ENCODE data around the gene LBH.

GRCh38 chr2:30236591-30237238 is 5.4 kb downstream of the LBH start:
- no peak for TF ChIP-seq CTCF (conservative IDR thresholded peaks at IDR 0.05; ENCODE audit: low read depth in 2 of 2)
- TF ChIP-seq POLR2AphosphoS5 (IDR thresholded peaks at IDR 0.05; ENCODE audit: low read depth) = no peak
- no peak for TF ChIP-seq EZH2 (IDR thresholded peaks at IDR 0.05; ENCODE audit: low read depth, unreplicated experiment)
- no peak for TF ChIP-seq JUNB (IDR thresholded peaks at IDR 0.05; ENCODE audit: unreplicated experiment)
- no peak for TF ChIP-seq EZH2phosphoT487 (IDR thresholded peaks at IDR 0.05; ENCODE audit: unreplicated experiment)
- TF ChIP-seq REST (IDR thresholded peaks at IDR 0.05; ENCODE audit: unreplicated experiment) = no peak
- TF ChIP-seq, protein P1, sequence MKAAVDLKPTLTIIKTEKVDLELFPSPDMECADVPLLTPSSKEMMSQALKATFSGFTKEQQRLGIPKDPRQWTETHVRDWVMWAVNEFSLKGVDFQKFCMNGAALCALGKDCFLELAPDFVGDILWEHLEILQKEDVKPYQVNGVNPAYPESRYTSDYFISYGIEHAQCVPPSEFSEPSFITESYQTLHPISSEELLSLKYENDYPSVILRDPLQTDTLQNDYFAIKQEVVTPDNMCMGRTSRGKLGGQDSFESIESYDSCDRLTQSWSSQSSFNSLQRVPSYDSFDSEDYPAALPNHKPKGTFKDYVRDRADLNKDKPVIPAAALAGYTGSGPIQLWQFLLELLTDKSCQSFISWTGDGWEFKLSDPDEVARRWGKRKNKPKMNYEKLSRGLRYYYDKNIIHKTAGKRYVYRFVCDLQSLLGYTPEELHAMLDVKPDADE (IDR thresholded peaks at IDR 0.05) = no peak
- no peak for TF ChIP-seq NANOG (IDR thresholded peaks at IDR 0.05; ENCODE audit: borderline replicate concordance)
- TF ChIP-seq CREB1 (CRISPR knock-in tag; IDR thresholded peaks at IDR 0.05; ENCODE audit: low read depth) = no peak
- no peak for TF ChIP-seq ZNF331 (CRISPR knock-in tag; IDR thresholded peaks at IDR 0.05; ENCODE audit: low read depth)
- no peak for TF ChIP-seq STAT1 (IDR thresholded peaks at IDR 0.05; ENCODE audit: unreplicated experiment)
- no peak for TF ChIP-seq ZNF114 (CRISPR knock-in tag; IDR thresholded peaks at IDR 0.05)
- TF ChIP-seq, protein P2, sequence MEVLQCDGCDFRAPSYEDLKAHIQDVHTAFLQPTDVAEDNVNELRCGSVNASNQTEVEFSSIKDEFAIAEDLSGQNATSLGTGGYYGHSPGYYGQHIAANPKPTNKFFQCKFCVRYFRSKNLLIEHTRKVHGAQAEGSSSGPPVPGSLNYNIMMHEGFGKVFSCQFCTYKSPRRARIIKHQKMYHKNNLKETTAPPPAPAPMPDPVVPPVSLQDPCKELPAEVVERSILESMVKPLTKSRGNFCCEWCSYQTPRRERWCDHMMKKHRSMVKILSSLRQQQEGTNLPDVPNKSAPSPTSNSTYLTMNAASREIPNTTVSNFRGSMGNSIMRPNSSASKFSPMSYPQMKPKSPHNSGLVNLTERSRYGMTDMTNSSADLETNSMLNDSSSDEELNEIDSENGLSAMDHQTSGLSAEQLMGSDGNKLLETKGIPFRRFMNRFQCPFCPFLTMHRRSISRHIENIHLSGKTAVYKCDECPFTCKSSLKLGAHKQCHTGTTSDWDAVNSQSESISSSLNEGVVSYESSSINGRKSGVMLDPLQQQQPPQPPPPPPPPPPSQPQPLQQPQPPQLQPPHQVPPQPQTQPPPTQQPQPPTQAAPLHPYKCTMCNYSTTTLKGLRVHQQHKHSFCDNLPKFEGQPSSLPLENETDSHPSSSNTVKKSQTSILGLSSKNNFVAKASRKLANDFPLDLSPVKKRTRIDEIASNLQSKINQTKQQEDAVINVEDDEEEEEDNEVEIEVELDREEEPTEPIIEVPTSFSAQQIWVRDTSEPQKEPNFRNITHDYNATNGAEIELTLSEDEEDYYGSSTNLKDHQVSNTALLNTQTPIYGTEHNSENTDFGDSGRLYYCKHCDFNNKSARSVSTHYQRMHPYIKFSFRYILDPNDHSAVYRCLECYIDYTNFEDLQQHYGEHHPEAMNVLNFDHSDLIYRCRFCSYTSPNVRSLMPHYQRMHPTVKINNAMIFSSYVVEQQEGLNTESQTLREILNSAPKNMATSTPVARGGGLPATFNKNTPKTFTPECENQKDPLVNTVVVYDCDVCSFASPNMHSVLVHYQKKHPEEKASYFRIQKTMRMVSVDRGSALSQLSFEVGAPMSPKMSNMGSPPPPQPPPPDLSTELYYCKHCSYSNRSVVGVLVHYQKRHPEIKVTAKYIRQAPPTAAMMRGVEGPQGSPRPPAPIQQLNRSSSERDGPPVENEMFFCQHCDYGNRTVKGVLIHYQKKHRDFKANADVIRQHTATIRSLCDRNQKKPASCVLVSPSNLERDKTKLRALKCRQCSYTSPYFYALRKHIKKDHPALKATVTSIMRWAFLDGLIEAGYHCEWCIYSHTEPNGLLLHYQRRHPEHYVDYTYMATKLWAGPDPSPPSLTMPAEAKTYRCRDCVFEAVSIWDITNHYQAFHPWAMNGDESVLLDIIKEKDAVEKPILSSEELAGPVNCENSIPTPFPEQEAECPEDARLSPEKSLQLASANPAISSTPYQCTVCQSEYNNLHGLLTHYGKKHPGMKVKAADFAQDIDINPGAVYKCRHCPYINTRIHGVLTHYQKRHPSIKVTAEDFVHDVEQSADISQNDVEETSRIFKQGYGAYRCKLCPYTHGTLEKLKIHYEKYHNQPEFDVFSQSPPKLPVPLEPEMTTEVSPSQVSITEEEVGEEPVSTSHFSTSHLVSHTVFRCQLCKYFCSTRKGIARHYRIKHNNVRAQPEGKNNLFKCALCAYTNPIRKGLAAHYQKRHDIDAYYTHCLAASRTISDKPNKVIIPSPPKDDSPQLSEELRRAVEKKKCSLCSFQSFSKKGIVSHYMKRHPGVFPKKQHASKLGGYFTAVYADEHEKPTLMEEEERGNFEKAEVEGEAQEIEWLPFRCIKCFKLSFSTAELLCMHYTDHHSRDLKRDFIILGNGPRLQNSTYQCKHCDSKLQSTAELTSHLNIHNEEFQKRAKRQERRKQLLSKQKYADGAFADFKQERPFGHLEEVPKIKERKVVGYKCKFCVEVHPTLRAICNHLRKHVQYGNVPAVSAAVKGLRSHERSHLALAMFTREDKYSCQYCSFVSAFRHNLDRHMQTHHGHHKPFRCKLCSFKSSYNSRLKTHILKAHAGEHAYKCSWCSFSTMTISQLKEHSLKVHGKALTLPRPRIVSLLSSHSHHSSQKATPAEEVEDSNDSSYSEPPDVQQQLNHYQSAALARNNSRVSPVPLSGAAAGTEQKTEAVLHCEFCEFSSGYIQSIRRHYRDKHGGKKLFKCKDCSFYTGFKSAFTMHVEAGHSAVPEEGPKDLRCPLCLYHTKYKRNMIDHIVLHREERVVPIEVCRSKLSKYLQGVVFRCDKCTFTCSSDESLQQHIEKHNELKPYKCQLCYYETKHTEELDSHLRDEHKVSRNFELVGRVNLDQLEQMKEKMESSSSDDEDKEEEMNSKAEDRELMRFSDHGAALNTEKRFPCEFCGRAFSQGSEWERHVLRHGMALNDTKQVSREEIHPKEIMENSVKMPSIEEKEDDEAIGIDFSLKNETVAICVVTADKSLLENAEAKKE (CRISPR knock-in tag; IDR thresholded peaks at IDR 0.05) = no peak
